Muscle layer of duodenum (tissue), 2 donors: Measurements from ENCODE around the gene CNDP1.

ENCODE experiments used
- H3K27ac ChIP-seq: one replicate; pipeline ENCODE4 v1.7.0; 2013; ENCODE audit warnings: mild to moderate bottlenecking, low read length
- H3K27me3 ChIP-seq: one replicate; pipeline ENCODE4 v1.7.0; 2013; ENCODE audit warnings: low read depth, mild to moderate bottlenecking, control low read depth, low read length
- H3K36me3 ChIP-seq, 2 donors: one replicate each; pipeline ENCODE4 v1.7.0; 2013; ENCODE audit warnings: low read length in 2 of 2, control low read depth in 1 of 2, mild to moderate bottlenecking in 1 of 2; ENCODE audit not compliant: insufficient read depth in 2 of 2, control insufficient read depth in 1 of 2
- H3K4me1 ChIP-seq, 2 donors: one replicate each; pipeline ENCODE4 v1.7.0; 2013; ENCODE audit warnings: low read length in 2 of 2, mild to moderate bottlenecking in 2 of 2, control low read depth in 1 of 2, moderate library complexity in 1 of 2; ENCODE audit not compliant: insufficient read depth in 2 of 2, control insufficient read depth in 1 of 2
- H3K4me3 ChIP-seq, 2 donors: one replicate each; pipeline ENCODE4 v1.7.0; 2013; ENCODE audit warnings: low read length in 2 of 2, low read depth in 1 of 2, mild to moderate bottlenecking in 1 of 2
- H3K9me3 ChIP-seq, 2 donors: one replicate each; pipeline ENCODE4 v1.7.0; 2013; ENCODE audit warnings: low read length in 2 of 2, control low read depth in 1 of 2, mild to moderate bottlenecking in 1 of 2; ENCODE audit not compliant: control insufficient read depth in 1 of 2
- donor health status: healthy.

The CNDP1 gene

GRCh38 chr18:74632856-74633255 is 98.6 kb downstream of the CNDP1 start:
- no peaks in the 10 kb centered on the region for H3K27me3 ChIP-seq
- H3K4me1 ChIP-seq, result no peaks in the 10 kb centered on the region
- H3K36me3 ChIP-seq, result peaks cover 18 to 34% of the 10 kb centered on the region in 2 donors
- H3K27ac ChIP-seq, result no peak overlapping the region
- H3K9me3 ChIP-seq, result no peaks in the 10 kb centered on the region
- no peak overlapping the region for H3K4me3 ChIP-seq

GRCh38 chr18:74633652-74634352 is 99.5 kb downstream of the CNDP1 start:
- Histone ChIP-seq H3K27ac (no peak overlapping the region), H3K27me3 (no peaks in the 10 kb centered on the region), H3K9me3 (no peaks in the 10 kb centered on the region), H3K36me3 (peaks cover 18 to 34% of the 10 kb centered on the region in 2 donors), H3K4me1 (no peaks in the 10 kb centered on the region), H3K4me3 (no peak overlapping the region)

GRCh38 chr18:74635224-74635975 is 101.1 kb downstream of the CNDP1 start:
- H3K4me1 ChIP-seq, result no peaks in the 10 kb centered on the region
- H3K27ac ChIP-seq, result no peak overlapping the region
- H3K4me3 ChIP-seq, result no peak overlapping the region
- H3K9me3 ChIP-seq, result no peaks in the 10 kb centered on the region
- peaks cover 18 to 34% of the 10 kb centered on the region in 2 donors for H3K36me3 ChIP-seq
- no peaks in the 10 kb centered on the region for H3K27me3 ChIP-seq
